ENCODE results near the gene ZSWIM6.

ZSWIM6 gene

GRCh38 chr5:61461926-61462325 lies 129.9 kb downstream of the ZSWIM6 start:
- H3K4me1 ChIP-seq (ENCODE audit: control extremely low read depth in 1 of 4, control insufficient read depth in 4 of 4, insufficient read depth in 4 of 4, low read length in 3 of 4), result no peaks in the 10 kb centered on the region
- ChIA-PET POLR2A (no interaction called here), CTCF (interaction anchor here (1.0 to 1.3 kb wide), 2 partner anchors 9 to 21 kb away, joined by 3 read pairs; no protein-coding TSS in a partner anchor)
- WGBS (ENCODE audit: insufficient coverage), result 100% methylated on average over 1 of the region's 1 CpG
- DNase-seq, result no peak
- no peak overlapping the region for H3K27ac ChIP-seq (ENCODE audit: insufficient read depth in 1 of 2, low read depth in 1 of 2, low read length in 2 of 2, poor library complexity in 1 of 2, severe bottlenecking in 2 of 2)
- no peaks in the 10 kb centered on the region for H3K9me3 ChIP-seq (ENCODE audit: control extremely low read depth in 1 of 5, control insufficient read depth in 4 of 5, insufficient read depth in 2 of 5, low read depth in 1 of 5, low read length in 4 of 5)
- H3K27me3 ChIP-seq (replicated peaks in 2 of 5; ENCODE audit: control insufficient read depth in 4 of 5, insufficient read depth in 5 of 5, low read length in 4 of 5), result no peaks in the 10 kb centered on the region
- no peak overlapping the region for H3K4me3 ChIP-seq (ENCODE audit: control insufficient read depth in 1 of 7, extremely low read depth in 1 of 7, insufficient read depth in 4 of 7, low read depth in 2 of 7, low read length in 6 of 7)
- H3K36me3 ChIP-seq (ENCODE audit: control insufficient read depth in 4 of 4, insufficient read depth in 4 of 4, low read length in 3 of 4), result no peaks in the 10 kb centered on the region

GRCh38 chr5:61463596-61463995 lies 131.5 kb downstream of the ZSWIM6 start:
- ChIA-PET CTCF (no interaction called here), POLR2A (no interaction called here)
- no peaks in the 10 kb centered on the region for H3K9me3 ChIP-seq (ENCODE audit: control extremely low read depth in 1 of 5, control insufficient read depth in 4 of 5, insufficient read depth in 2 of 5, low read depth in 1 of 5, low read length in 4 of 5)
- 100% methylated on average over 2 of the region's 2 CpGs for WGBS (ENCODE audit: insufficient coverage)
- no peak for DNase-seq
- no peaks in the 10 kb centered on the region for H3K4me1 ChIP-seq (ENCODE audit: control extremely low read depth in 1 of 4, control insufficient read depth in 4 of 4, insufficient read depth in 4 of 4, low read length in 3 of 4)
- H3K27me3 ChIP-seq (replicated peaks in 2 of 5; ENCODE audit: control insufficient read depth in 4 of 5, insufficient read depth in 5 of 5, low read length in 4 of 5), result no peaks in the 10 kb centered on the region
- H3K4me3 ChIP-seq (ENCODE audit: control insufficient read depth in 1 of 7, extremely low read depth in 1 of 7, insufficient read depth in 4 of 7, low read depth in 2 of 7, low read length in 6 of 7), result no peak overlapping the region
- no peaks in the 10 kb centered on the region for H3K36me3 ChIP-seq (ENCODE audit: control insufficient read depth in 4 of 4, insufficient read depth in 4 of 4, low read length in 3 of 4)
- no peak overlapping the region for H3K27ac ChIP-seq (ENCODE audit: insufficient read depth in 1 of 2, low read depth in 1 of 2, low read length in 2 of 2, poor library complexity in 1 of 2, severe bottlenecking in 2 of 2)

GRCh38 chr5:61464512-61464911 lies 132.5 kb downstream of the ZSWIM6 start:
- no peak for DNase-seq
- Histone ChIP-seq H3K4me3 (ENCODE audit: control insufficient read depth in 1 of 7, extremely low read depth in 1 of 7, insufficient read depth in 4 of 7, low read depth in 2 of 7, low read length in 6 of 7) (no peak overlapping the region), H3K27me3 (replicated peaks in 2 of 5; ENCODE audit: control insufficient read depth in 4 of 5, insufficient read depth in 5 of 5, low read length in 4 of 5) (no peaks in the 10 kb centered on the region), H3K36me3 (ENCODE audit: control insufficient read depth in 4 of 4, insufficient read depth in 4 of 4, low read length in 3 of 4) (no peaks in the 10 kb centered on the region), H3K9me3 (ENCODE audit: control extremely low read depth in 1 of 5, control insufficient read depth in 4 of 5, insufficient read depth in 2 of 5, low read depth in 1 of 5, low read length in 4 of 5) (no peaks in the 10 kb centered on the region), H3K27ac (ENCODE audit: insufficient read depth in 1 of 2, low read depth in 1 of 2, low read length in 2 of 2, poor library complexity in 1 of 2, severe bottlenecking in 2 of 2) (no peak overlapping the region), H3K4me1 (ENCODE audit: control extremely low read depth in 1 of 4, control insufficient read depth in 4 of 4, insufficient read depth in 4 of 4, low read length in 3 of 4) (no peaks in the 10 kb centered on the region)
- ChIA-PET POLR2A (no interaction called here), CTCF (no interaction called here)
- WGBS (ENCODE audit: insufficient coverage), result 95% methylated on average over 4 of the region's 4 CpGs

- no CpG with 5 or more reads among the region's 1 CpG for WGBS (ENCODE audit: insufficient coverage)
- Histone ChIP-seq H3K9me3 (ENCODE audit: control extremely low read depth in 1 of 5, control insufficient read depth in 4 of 5, insufficient read depth in 2 of 5, low read depth in 1 of 5, low read length in 4 of 5) (no peaks in the 10 kb centered on the region), H3K4me3 (ENCODE audit: control insufficient read depth in 1 of 7, extremely low read depth in 1 of 7, insufficient read depth in 4 of 7, low read depth in 2 of 7, low read length in 6 of 7) (no peak overlapping the region), H3K27ac (ENCODE audit: insufficient read depth in 1 of 2, low read depth in 1 of 2, low read length in 2 of 2, poor library complexity in 1 of 2, severe bottlenecking in 2 of 2) (no peak overlapping the region), H3K27me3 (replicated peaks in 2 of 5; ENCODE audit: control insufficient read depth in 4 of 5, insufficient read depth in 5 of 5, low read length in 4 of 5) (no peaks in the 10 kb centered on the region), H3K4me1 (ENCODE audit: control extremely low read depth in 1 of 4, control insufficient read depth in 4 of 4, insufficient read depth in 4 of 4, low read length in 3 of 4) (no peaks in the 10 kb centered on the region), H3K36me3 (ENCODE audit: control insufficient read depth in 4 of 4, insufficient read depth in 4 of 4, low read length in 3 of 4) (no peaks in the 10 kb centered on the region)
- no peak for DNase-seq
- ChIA-PET CTCF (no interaction called here), POLR2A (no interaction called here)
Measured at GRCh38 chr5:61465066-61465465, 133.0 kb downstream of the ZSWIM6 start.

GRCh38 chr5:61465496-61465895 lies 133.4 kb downstream of the ZSWIM6 start:
- POLR2A ChIA-PET, result no interaction called here
- WGBS (ENCODE audit: insufficient coverage), result no CpG with 5 or more reads among the region's 1 CpG
- no peak overlapping the region for H3K4me3 ChIP-seq (ENCODE audit: control insufficient read depth in 1 of 7, extremely low read depth in 1 of 7, insufficient read depth in 4 of 7, low read depth in 2 of 7, low read length in 6 of 7)
- no peak for DNase-seq
- no peak overlapping the region for H3K27ac ChIP-seq (ENCODE audit: insufficient read depth in 1 of 2, low read depth in 1 of 2, low read length in 2 of 2, poor library complexity in 1 of 2, severe bottlenecking in 2 of 2)
- H3K4me1 ChIP-seq (ENCODE audit: control extremely low read depth in 1 of 4, control insufficient read depth in 4 of 4, insufficient read depth in 4 of 4, low read length in 3 of 4), result no peaks in the 10 kb centered on the region
- no peaks in the 10 kb centered on the region for H3K27me3 ChIP-seq (replicated peaks in 2 of 5; ENCODE audit: control insufficient read depth in 4 of 5, insufficient read depth in 5 of 5, low read length in 4 of 5)
- H3K9me3 ChIP-seq (ENCODE audit: control extremely low read depth in 1 of 5, control insufficient read depth in 4 of 5, insufficient read depth in 2 of 5, low read depth in 1 of 5, low read length in 4 of 5), result no peaks in the 10 kb centered on the region
- H3K36me3 ChIP-seq (ENCODE audit: control insufficient read depth in 4 of 4, insufficient read depth in 4 of 4, low read length in 3 of 4), result no peaks in the 10 kb centered on the region
- CTCF ChIA-PET, result no interaction called here

GRCh38 chr5:61466017-61466416 lies 134.0 kb downstream of the ZSWIM6 start:
- no peaks in the 10 kb centered on the region for H3K36me3 ChIP-seq (ENCODE audit: control insufficient read depth in 4 of 4, insufficient read depth in 4 of 4, low read length in 3 of 4)
- H3K4me3 ChIP-seq (ENCODE audit: control insufficient read depth in 1 of 7, extremely low read depth in 1 of 7, insufficient read depth in 4 of 7, low read depth in 2 of 7, low read length in 6 of 7), result no peak overlapping the region
- H3K4me1 ChIP-seq (ENCODE audit: control extremely low read depth in 1 of 4, control insufficient read depth in 4 of 4, insufficient read depth in 4 of 4, low read length in 3 of 4), result no peaks in the 10 kb centered on the region
- no peak overlapping the region for H3K27ac ChIP-seq (ENCODE audit: insufficient read depth in 1 of 2, low read depth in 1 of 2, low read length in 2 of 2, poor library complexity in 1 of 2, severe bottlenecking in 2 of 2)
- POLR2A ChIA-PET, result no interaction called here
- CTCF ChIA-PET, result interaction anchor here (0.6 kb wide), 1 partner anchor 467 kb away, joined by 3 read pairs; no protein-coding TSS in a partner anchor
- WGBS (ENCODE audit: insufficient coverage), result no CpG with 5 or more reads among the region's 1 CpG
- peaks cover 0 to under 1% (median 0%) of the 10 kb centered on the region in 5 experiments for H3K9me3 ChIP-seq (ENCODE audit: control extremely low read depth in 1 of 5, control insufficient read depth in 4 of 5, insufficient read depth in 2 of 5, low read depth in 1 of 5, low read length in 4 of 5)
- DNase-seq, result no peak
- H3K27me3 ChIP-seq (replicated peaks in 2 of 5; ENCODE audit: control insufficient read depth in 4 of 5, insufficient read depth in 5 of 5, low read length in 4 of 5), result no peaks in the 10 kb centered on the region

- Histone ChIP-seq H3K36me3 (ENCODE audit: control insufficient read depth in 4 of 4, insufficient read depth in 4 of 4, low read length in 3 of 4) (peaks cover 0 to 2% (median 0%) of the 10 kb centered on the region in 4 experiments), H3K9me3 (ENCODE audit: control extremely low read depth in 1 of 5, control insufficient read depth in 4 of 5, insufficient read depth in 2 of 5, low read depth in 1 of 5, low read length in 4 of 5) (peaks cover 0 to 6% (median 4%) of the 10 kb centered on the region in 5 experiments), H3K4me3 (ENCODE audit: control insufficient read depth in 1 of 7, extremely low read depth in 1 of 7, insufficient read depth in 4 of 7, low read depth in 2 of 7, low read length in 6 of 7) (no peak overlapping the region), H3K4me1 (ENCODE audit: control extremely low read depth in 1 of 4, control insufficient read depth in 4 of 4, insufficient read depth in 4 of 4, low read length in 3 of 4) (no peaks in the 10 kb centered on the region), H3K27me3 (replicated peaks in 2 of 5; ENCODE audit: control insufficient read depth in 4 of 5, insufficient read depth in 5 of 5, low read length in 4 of 5) (no peaks in the 10 kb centered on the region), H3K27ac (ENCODE audit: insufficient read depth in 1 of 2, low read depth in 1 of 2, low read length in 2 of 2, poor library complexity in 1 of 2, severe bottlenecking in 2 of 2) (no peak overlapping the region)
- no peak for DNase-seq
- CTCF ChIA-PET, result interaction anchor here (0.7 to 1.1 kb wide), 2 partner anchors 18 to 33 kb away, joined by 3 to 4 read pairs; no protein-coding TSS in a partner anchor
- POLR2A ChIA-PET, result no interaction called here
- WGBS (ENCODE audit: insufficient coverage), result no CpG with 5 or more reads among the region's 2 CpGs
Measured at GRCh38 chr5:61467766-61468482, 135.9 kb downstream of the ZSWIM6 start.

All from common myeloid progenitor, CD34-positive (primary cell).